Gastroesophageal sphincter (tissue), 4 donors: ENCODE data around the gene NR2E3. TPM values are rescaled to one million over a fixed set of nuclear protein-coding genes. Genes with fewer than 3 reads are reported as not detected.

Experiments
- ATAC-seq: fragments of 150-250 bp; one replicate; pipeline ENCODE4 v1.9.1; 2016; ENCODE audit warnings: mild to moderate bottlenecking, moderate library complexity
- H3K27ac ChIP-seq, 4 donors: fragments of 200-600 bp; sonication (generic) in 3 of 4; 1 replicate in 3 of 4; 2 replicates in 1 of 4; pipeline ENCODE4 v1.5.1; 2016 to 2019
- H3K27me3 ChIP-seq: fragments of 200-600 bp; sonication (generic); one replicate; pipeline ENCODE4 v1.5.1; 2019
- H3K36me3 ChIP-seq, 2 donors: fragments of 200-600 bp; sonication (generic); one replicate each; pipeline ENCODE4 v1.5.1; 2019; ENCODE audit warnings: control low read depth in 1 of 2
- H3K4me1 ChIP-seq, 3 donors: fragments of 200-600 bp; sonication (generic); 1 replicate in 2 of 3; 2 replicates in 1 of 3; pipeline ENCODE4 v1.5.1; 2016 to 2019; ENCODE audit warnings: control low read depth in 2 of 3
- H3K4me3 ChIP-seq, 2 donors: fragments of 200-600 bp; sonication (generic); one replicate each; pipeline ENCODE4 v1.5.1; 2019; ENCODE audit warnings: mild to moderate bottlenecking in 1 of 2, moderate library complexity in 1 of 2
- H3K9me3 ChIP-seq, 3 donors: fragments of 200-600 bp; sonication (generic); one replicate each; pipeline ENCODE4 v1.5.1; 2017 to 2019; ENCODE audit warnings: control low read depth in 2 of 3
- EP300 ChIP-seq: sonication (generic); formaldehyde crosslinking; IDR thresholded peaks from one replicate; pipeline ENCODE4 v1.6.1; 2017; ENCODE audit warnings: antibody characterized with exemption, mild to moderate bottlenecking
- POLR2A ChIP-seq, 2 donors: fragments of 450-650 bp; IDR thresholded peaks; one replicate each; pipeline ENCODE4 v1.6.1; 2017; ENCODE audit warnings: antibody characterized with exemption in 2 of 2, mild to moderate bottlenecking in 2 of 2, moderate library complexity in 1 of 2
- POLR2AphosphoS5 ChIP-seq: sonication (generic); formaldehyde crosslinking; IDR thresholded peaks from one replicate; pipeline ENCODE4 v1.6.1; 2017; ENCODE audit warnings: antibody characterized with exemption
- WGBS, 2 donors: methylation state at CpG; one replicate each; pipeline ENCODE4 v1.1.5; 2018; ENCODE audit warnings: low coverage in 1 of 2; 5-methylcytosine and 5-hydroxymethylcytosine counted together
- total RNA-seq, 4 donors: library from RNA; depleted of rRNA; stranded (reverse); fragments of >200 nt; gene quantifications; one replicate each; pipeline ENCODE4 v1.1.0, GENCODE V29; 2016
- TF ChIP-seq, protein P1 (sequence below), 4 experiments: fragments of 200-600 bp in 2 of 4; fragments of 450-650 bp in 2 of 4; sonication (generic) in 1 of 4; IDR thresholded peaks; one replicate each; pipeline ENCODE4 v1.5.1; 2017 to 2019; ENCODE audit warnings: antibody characterized with exemption in 4 of 4, mild to moderate bottlenecking in 2 of 4, moderate library complexity in 2 of 4

NR2E3 gene
- total RNA-seq, 4 donors from 2014 or later = not detected

DNA sequence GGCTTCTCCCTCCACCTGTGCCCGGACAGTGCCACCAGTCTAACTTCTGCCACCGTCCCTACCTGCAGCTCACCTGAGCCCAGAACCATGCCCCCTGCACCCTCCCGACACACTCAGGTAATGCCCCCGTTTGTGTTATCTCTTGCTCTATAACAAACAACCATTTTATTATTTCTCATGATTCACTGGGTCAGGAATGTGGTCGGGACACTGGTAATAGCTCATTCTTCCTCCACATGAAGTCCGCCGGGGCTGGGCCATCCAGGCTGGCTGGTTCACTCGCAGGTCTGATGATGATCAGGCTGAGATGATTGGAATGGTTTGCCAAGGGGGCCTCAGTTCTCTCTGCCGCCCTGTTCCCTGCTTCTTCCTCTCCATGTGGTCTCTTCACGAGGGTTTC lies 20.3 kb upstream of the NR2E3 start:
- Histone ChIP-seq H3K9me3 (no peaks in the 10 kb centered on the region), H3K36me3 (no peaks in the 10 kb centered on the region), H3K27ac (no peak overlapping the region), H3K27me3 (peaks cover 2% of the 10 kb centered on the region), H3K4me1 (no peaks in the 10 kb centered on the region), H3K4me3 (no peak overlapping the region)
- no peak for ATAC-seq
- WGBS, 2 donors = 89 to 93% methylated on average over 5 of the region's 10 CpGs
- TF ChIP-seq, protein P1, sequence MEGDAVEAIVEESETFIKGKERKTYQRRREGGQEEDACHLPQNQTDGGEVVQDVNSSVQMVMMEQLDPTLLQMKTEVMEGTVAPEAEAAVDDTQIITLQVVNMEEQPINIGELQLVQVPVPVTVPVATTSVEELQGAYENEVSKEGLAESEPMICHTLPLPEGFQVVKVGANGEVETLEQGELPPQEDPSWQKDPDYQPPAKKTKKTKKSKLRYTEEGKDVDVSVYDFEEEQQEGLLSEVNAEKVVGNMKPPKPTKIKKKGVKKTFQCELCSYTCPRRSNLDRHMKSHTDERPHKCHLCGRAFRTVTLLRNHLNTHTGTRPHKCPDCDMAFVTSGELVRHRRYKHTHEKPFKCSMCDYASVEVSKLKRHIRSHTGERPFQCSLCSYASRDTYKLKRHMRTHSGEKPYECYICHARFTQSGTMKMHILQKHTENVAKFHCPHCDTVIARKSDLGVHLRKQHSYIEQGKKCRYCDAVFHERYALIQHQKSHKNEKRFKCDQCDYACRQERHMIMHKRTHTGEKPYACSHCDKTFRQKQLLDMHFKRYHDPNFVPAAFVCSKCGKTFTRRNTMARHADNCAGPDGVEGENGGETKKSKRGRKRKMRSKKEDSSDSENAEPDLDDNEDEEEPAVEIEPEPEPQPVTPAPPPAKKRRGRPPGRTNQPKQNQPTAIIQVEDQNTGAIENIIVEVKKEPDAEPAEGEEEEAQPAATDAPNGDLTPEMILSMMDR (IDR thresholded peaks at IDR 0.05) = no peak
- no peak for TF ChIP-seq EP300
- TF ChIP-seq POLR2AphosphoS5 = no peak
- TF ChIP-seq POLR2A (IDR thresholded peaks at IDR 0.05) = no peak

DNA sequence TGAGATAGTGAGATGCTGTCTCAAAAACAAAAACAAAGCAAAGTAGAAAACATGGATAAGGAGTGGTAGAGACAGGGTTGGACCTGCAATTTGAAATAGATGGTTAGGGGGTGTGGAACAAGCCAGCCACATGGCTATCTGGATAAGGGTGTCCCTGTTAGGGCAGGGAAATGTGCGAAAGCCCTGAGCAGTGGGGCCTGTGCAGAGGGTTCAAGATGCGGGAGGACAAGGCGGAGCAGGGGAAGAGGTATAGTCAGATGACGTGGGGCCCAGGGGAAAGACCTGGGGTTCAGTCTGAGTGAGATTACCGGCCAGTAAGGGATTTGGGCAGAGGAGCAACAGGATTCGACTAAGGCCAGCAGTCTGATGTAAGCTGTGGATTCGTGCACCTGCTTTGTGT lies 18.4 kb upstream of the NR2E3 start:
- WGBS, 2 donors = 84 to 94% methylated on average over 7 of the region's 7 CpGs
- H3K9me3 ChIP-seq = no peaks in the 10 kb centered on the region
- H3K27ac ChIP-seq = no peak overlapping the region
- no peak for ATAC-seq
- no peaks in the 10 kb centered on the region for H3K27me3 ChIP-seq
- no peak overlapping the region for H3K4me3 ChIP-seq
- TF ChIP-seq, protein P1 (IDR thresholded peaks at IDR 0.05) = no peak
- no peak for TF ChIP-seq EP300
- TF ChIP-seq POLR2A (IDR thresholded peaks at IDR 0.05) = no peak
- TF ChIP-seq POLR2AphosphoS5 = no peak
- H3K4me1 ChIP-seq = no peaks in the 10 kb centered on the region
- H3K36me3 ChIP-seq = no peaks in the 10 kb centered on the region

DNA sequence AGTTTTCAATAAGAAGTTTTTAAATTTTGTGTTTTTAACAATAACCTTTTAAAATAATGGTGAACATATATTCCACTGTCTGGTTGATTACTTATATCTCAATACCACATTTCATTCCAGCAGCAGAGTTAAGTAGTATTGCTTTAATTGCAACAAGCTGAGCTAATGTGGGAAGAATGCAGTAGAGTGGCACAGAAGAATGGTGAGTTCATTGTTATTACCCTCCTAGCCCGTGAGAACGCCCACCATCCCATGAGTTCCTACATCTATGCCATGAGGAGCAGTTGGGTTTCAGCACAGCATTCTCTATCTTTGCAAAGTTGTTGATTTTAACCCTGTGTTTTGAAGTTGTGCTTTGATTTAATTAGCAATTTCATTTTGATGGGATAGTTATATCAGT lies 17.8 kb upstream of the NR2E3 start:
- 18 to 22% methylated on average over 2 of the region's 2 CpGs for WGBS, 2 donors
- H3K27me3 ChIP-seq = no peaks in the 10 kb centered on the region
- no peaks in the 10 kb centered on the region for H3K36me3 ChIP-seq
- no peak overlapping the region for H3K4me3 ChIP-seq
- H3K4me1 ChIP-seq = no peaks in the 10 kb centered on the region
- no peak for TF ChIP-seq POLR2A (IDR thresholded peaks at IDR 0.05)
- TF ChIP-seq, protein P1 (IDR thresholded peaks at IDR 0.05) = no peak
- no peak for TF ChIP-seq POLR2AphosphoS5
- no peak for TF ChIP-seq EP300
- no peak overlapping the region for H3K27ac ChIP-seq
- H3K9me3 ChIP-seq = no peaks in the 10 kb centered on the region
- no peak for ATAC-seq

DNA sequence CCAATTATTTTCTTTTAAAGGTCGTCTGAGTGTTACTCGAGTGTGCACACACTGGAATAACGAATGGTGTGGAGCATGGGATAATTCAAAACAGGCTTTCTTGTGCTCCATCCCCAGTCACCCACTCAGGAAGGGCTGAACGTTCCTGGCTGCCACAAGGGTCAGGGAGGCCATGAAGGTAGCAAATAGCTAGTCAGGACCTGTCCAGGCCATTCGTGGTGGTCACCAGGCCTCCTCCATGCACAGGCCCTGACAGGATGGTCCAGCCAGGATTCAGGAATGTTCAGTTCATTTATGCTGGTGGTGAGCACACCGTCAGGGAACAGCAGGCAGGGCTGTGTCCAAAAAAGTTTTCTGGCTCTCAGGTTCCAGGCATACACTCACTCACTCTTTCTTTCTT lies 11.7 kb upstream of the NR2E3 start:
- TF ChIP-seq POLR2AphosphoS5 = no peak
- no peak for TF ChIP-seq EP300
- TF ChIP-seq, protein P1 (IDR thresholded peaks at IDR 0.05) = no peak
- no peak for TF ChIP-seq POLR2A (IDR thresholded peaks at IDR 0.05)
- H3K9me3 ChIP-seq = no peaks in the 10 kb centered on the region

DNA sequence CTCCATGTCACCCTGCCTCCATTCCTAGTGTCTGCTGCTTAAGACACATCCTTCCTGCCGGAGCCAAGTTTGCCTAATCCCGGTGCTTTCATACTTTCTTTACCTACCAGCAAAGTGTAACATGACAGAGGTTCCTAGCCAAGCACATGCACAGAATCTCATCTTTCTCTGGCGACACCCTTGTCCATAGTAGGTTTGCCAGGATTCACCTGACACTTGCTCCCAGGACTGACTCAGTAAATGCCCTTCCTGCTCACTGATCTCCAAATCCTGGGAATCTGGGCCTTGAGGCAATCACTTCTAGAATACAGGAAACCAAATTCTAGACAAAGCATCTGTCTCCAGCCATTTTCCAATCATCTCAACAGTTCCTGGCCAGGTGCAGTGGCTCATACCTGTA lies 10.2 kb upstream of the NR2E3 start:
- Histone ChIP-seq H3K27me3 (peaks cover 9% of the 10 kb centered on the region), H3K27ac (no peak overlapping the region), H3K4me1 (peaks cover 0 to 4% (median 0%) of the 10 kb centered on the region in 3 donors), H3K36me3 (no peaks in the 10 kb centered on the region), H3K4me3 (no peak overlapping the region), H3K9me3 (no peaks in the 10 kb centered on the region)
- WGBS, 2 donors = 97% methylated on average over 3 of the region's 3 CpGs; no CpG with 5 or more reads in 1 of the 2 donors
- TF ChIP-seq POLR2A (IDR thresholded peaks at IDR 0.05) = no peak
- TF ChIP-seq, protein P1 (IDR thresholded peaks at IDR 0.05) = no peak
- no peak for TF ChIP-seq EP300
- TF ChIP-seq POLR2AphosphoS5 = no peak
- ATAC-seq = no peak

More for the DNA sequence above, 11.7 kb upstream of the NR2E3 start:
- WGBS, 2 donors = 89 to 94% methylated on average over 3 to 4 of the region's 6 CpGs
- H3K4me3 ChIP-seq = no peak overlapping the region
- peaks cover 0 to 4% (median 0%) of the 10 kb centered on the region in 3 donors for H3K4me1 ChIP-seq
- no peak for ATAC-seq
- no peak overlapping the region for H3K27ac ChIP-seq
- peaks cover 9% of the 10 kb centered on the region for H3K27me3 ChIP-seq
- no peaks in the 10 kb centered on the region for H3K36me3 ChIP-seq
